Mucosa of stomach (tissue), 1 donor: Measurements from ENCODE around the gene DCHS1.

ENCODE experiments used
- H3K27me3 ChIP-seq: one replicate; pipeline ENCODE4 v1.7.0; 2013; ENCODE audit warnings: mild to moderate bottlenecking, low read length; ENCODE audit not compliant: control insufficient read depth, insufficient read depth
- H3K36me3 ChIP-seq: one replicate; pipeline ENCODE4 v1.7.0; 2013; ENCODE audit warnings: low read length; ENCODE audit not compliant: control insufficient read depth, insufficient read depth
- H3K4me1 ChIP-seq: one replicate; pipeline ENCODE4 v1.7.0; 2013; ENCODE audit warnings: mild to moderate bottlenecking, low read length; ENCODE audit not compliant: control insufficient read depth, insufficient read depth
- H3K4me3 ChIP-seq: one replicate; pipeline ENCODE4 v1.7.0; 2013; ENCODE audit warnings: low read length
- H3K9ac ChIP-seq: one replicate; pipeline ENCODE4 v1.7.0; 2013; ENCODE audit warnings: mild to moderate bottlenecking, low read length, moderate library complexity
- H3K9me3 ChIP-seq: one replicate; pipeline ENCODE4 v1.7.0; 2013; ENCODE audit warnings: mild to moderate bottlenecking, low read length, moderate library complexity; ENCODE audit not compliant: control insufficient read depth
- donor health status: Pancreatic carcinoma.

DCHS1 gene

DNA sequence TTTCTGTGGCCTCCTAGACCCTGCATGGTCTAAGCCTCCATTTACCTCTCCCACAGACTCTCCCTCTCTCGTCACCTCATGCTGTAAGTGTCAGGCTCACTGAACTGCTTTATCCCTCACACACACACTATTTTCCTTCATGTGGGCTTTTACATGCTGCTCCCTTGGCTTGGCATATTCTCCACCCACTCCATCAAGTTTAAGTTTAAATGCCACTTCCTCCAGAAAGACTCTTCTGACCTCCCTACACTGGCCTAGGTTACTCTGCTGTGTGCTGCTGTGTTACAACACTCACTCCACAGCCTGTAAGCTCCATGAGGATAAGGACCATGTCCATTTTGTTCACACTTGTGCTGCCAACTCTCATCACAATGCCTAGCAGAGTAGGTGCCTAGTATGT, 2.5 kb downstream of the DCHS1 start:
- H3K27me3 ChIP-seq: peaks cover 30% of the 10 kb centered on the region
- H3K9me3 ChIP-seq: no peaks in the 10 kb centered on the region
- no peak overlapping the region for H3K9ac ChIP-seq
- H3K4me3 ChIP-seq: no peak overlapping the region
- H3K4me1 ChIP-seq: peaks cover 4% of the 10 kb centered on the region
- no peaks in the 10 kb centered on the region for H3K36me3 ChIP-seq

DNA sequence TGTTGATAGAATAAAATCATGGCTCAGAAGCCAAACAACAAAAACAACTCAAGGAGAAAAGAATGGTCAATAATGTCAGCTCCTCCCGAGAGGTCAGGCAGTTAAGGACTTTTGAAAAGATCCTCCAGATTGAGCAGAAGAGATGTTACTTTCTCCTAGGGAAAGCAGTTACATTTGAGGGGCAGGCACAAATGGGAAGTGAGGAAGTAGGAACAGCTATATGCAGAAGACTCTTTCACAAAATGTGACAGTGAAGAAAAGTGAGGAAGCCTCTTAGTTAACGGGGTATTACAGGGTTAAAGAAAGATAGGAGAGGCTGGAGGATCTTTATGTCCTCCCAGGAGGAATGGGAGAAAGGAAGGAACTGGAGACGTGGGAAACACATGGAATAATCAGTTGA, 3.4 kb downstream of the DCHS1 start:
- Histone ChIP-seq H3K4me1 (peaks cover 7% of the 10 kb centered on the region), H3K9me3 (no peaks in the 10 kb centered on the region), H3K4me3 (no peak overlapping the region)

DNA sequence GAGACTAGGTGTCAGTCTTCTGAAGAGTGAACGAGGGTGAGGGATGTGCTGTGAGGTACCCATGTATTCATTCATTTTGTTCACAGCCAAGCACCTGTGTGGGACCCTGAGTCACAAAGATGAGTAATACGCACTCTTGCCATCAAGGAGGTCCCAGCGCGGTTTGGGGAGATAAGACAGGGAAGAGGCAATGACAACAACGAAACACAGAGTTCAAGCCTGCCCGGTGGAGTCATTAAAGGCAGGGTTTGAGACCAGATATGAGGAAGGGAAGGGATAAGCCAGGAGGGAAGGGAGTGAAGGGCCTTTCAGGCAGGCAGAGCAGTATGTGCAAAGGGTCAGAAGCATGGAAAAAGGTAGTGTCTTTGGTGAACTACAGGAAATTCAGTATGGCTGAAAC, 4.6 kb downstream of the DCHS1 start:
- peaks cover 19% of the 10 kb centered on the region for H3K27me3 ChIP-seq
- no peaks in the 10 kb centered on the region for H3K9me3 ChIP-seq
- H3K9ac ChIP-seq: no peak overlapping the region
- no peaks in the 10 kb centered on the region for H3K36me3 ChIP-seq
- H3K4me3 ChIP-seq: no peak overlapping the region
- peaks cover 14% of the 10 kb centered on the region for H3K4me1 ChIP-seq

More for the DNA sequence above, 3.4 kb downstream of the DCHS1 start:
- Histone ChIP-seq H3K36me3 (no peaks in the 10 kb centered on the region), H3K27me3 (peaks cover 30% of the 10 kb centered on the region), H3K9ac (no peak overlapping the region)

DNA sequence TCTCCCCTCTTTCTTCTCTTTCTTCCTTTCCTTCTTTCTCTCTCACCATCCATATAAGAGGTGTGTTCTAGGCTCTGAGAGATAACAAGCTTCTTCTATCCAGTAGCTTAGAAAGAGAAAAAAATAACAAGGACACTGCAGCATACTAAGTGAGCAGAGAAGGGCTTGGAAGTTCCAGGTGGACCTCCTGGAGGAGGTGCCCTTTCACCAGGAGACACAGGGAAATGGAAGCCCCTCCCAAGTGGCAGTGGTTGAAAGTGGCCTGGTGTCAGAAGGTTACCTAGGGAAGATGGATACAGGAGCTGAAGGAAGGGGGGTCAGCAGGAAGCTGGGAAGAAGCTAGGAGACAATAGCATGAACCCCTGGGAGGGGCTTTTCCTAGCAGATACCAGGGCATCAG, 5.5 kb downstream of the DCHS1 start:
- Histone ChIP-seq H3K4me3 (no peak overlapping the region), H3K9me3 (no peaks in the 10 kb centered on the region), H3K36me3 (no peaks in the 10 kb centered on the region), H3K4me1 (peaks cover 14% of the 10 kb centered on the region), H3K9ac (no peak overlapping the region), H3K27me3 (peaks cover 16% of the 10 kb centered on the region)

DNA sequence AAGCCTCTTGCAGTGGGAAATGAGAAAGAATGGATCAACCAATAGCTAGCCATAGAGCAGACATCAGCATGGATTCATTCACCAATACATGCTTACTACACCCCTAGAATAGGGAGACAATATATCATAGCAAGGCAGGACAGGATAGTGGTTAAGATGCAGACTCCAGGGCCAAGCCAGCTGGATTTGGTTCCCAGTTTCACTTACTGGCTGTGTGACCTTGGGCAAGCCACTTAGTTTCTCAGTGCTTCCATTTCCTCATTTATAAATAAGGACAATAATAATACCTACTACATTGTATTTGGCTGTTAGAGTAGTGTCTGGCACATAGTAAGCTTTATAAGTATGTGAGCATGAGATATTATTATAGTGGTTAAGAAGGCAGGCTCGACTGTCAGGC, 7.1 kb downstream of the DCHS1 start:
- peaks cover 11% of the 10 kb centered on the region for H3K4me1 ChIP-seq
- H3K9me3 ChIP-seq: no peaks in the 10 kb centered on the region
- H3K4me3 ChIP-seq: no peak overlapping the region
- no peaks in the 10 kb centered on the region for H3K36me3 ChIP-seq
- H3K9ac ChIP-seq: no peak overlapping the region
- H3K27me3 ChIP-seq: peaks cover 3% of the 10 kb centered on the region

DNA sequence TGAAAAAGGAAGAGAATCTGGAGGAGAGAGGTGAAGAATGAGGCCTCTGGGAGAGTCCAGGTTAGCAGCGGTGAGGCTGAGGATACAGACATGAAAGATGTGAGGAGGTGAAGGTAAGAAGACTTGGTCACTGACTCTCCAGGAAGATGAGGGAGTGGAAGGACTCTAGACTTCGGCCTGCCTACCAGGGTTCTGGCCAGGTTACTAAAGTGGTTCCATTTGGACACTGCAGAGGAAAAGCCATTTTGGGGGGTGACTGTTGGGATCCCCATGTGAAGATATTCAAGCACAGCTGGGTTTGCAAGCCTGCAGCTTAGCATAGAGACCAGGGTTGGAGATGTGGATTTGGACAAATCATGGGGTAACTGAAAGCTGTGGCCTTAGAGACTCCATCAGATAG, 7.8 kb downstream of the DCHS1 start:
- H3K4me1 ChIP-seq: peaks cover 11% of the 10 kb centered on the region
- no peak overlapping the region for H3K4me3 ChIP-seq
- no peaks in the 10 kb centered on the region for H3K36me3 ChIP-seq
- no peak overlapping the region for H3K9ac ChIP-seq
- H3K9me3 ChIP-seq: no peaks in the 10 kb centered on the region
- H3K27me3 ChIP-seq: peaks cover 3% of the 10 kb centered on the region

DNA sequence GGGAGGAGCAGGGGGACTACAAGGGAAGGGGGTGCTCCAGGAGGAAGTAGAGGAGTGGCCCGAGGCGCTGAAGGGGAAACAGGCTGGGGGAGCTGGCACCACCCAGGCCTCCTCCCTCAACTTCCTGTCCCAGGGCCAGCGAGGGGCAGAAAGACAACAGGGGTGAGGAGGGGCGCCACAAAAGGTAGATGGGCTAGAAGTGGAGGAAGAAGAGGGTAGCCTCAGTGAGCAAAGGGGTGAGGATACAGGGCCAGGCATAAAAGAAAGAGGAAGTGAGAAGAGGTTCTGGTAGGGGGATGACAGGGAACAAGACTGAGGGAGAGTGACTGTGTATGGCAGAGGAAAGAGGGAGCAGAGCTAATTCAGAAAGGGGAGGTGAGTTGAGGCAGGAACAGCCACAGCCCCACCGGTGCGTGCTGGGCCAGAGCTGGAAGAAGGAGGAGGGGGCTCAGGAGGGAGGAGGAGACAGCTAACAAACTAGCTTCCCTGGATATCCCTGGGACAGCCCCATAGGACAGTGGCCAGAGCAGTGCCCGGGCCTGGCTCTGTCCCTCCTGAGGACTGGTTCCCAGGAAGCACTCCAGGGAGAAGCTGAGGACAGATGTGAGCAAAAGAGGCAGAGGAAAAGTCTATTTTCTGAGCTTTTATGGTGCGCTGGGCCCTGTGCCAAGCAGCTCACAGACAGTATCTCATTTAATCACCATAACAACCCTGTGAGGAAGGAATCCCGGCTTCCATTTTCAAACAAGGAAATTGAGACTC, 8.5 kb downstream of the DCHS1 start:
- Histone ChIP-seq H3K36me3 (no peaks in the 10 kb centered on the region), H3K4me1 (peaks cover 11% of the 10 kb centered on the region), H3K9ac (peak overlapping the region; percentile 16), H3K4me3 (no peak overlapping the region), H3K9me3 (no peaks in the 10 kb centered on the region), H3K27me3 (peaks cover 3% of the 10 kb centered on the region)

DNA sequence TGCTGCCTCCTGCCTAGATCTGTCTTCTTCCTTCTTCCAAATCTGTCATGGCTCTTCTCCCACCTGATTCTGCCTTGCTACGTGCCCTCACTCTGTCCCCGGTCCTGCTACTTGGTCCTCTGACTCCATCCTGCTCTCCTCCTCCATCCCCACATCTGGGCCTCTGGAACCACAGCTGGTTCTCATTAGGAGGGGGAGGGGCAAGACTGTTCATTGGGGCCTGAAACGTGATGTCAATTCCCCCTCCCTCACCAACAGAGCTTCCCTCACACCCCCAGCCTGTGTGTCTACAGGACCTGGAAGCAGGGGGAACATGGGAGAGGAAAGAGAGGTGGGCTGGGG, 9.1 kb downstream of the DCHS1 start:
- H3K9ac ChIP-seq: peak overlapping the region; percentile 16

DNA sequence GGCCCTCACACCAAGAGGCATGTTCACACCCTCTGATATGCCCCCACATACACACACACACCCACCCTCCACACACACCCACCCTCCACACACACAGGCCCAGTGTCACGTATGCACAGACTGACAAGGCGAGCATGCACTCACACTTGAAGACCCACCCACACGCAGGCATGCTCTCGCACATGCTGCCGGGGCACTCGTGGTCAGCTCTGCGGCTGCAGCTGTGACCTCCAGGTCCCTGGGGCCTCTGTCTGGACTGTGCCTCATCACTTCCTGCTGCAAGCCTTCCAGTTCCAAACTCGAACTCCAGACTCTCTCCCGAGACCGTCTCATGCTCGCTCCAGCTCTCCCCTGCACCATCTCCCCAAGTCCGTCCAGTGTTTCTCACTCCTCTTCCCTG, 9.5 kb downstream of the DCHS1 start:
- no peak overlapping the region for H3K9ac ChIP-seq
- H3K27me3 ChIP-seq: no peaks in the 10 kb centered on the region
- H3K4me1 ChIP-seq: peaks cover 11% of the 10 kb centered on the region
- no peaks in the 10 kb centered on the region for H3K9me3 ChIP-seq
- no peak overlapping the region for H3K4me3 ChIP-seq
- no peaks in the 10 kb centered on the region for H3K36me3 ChIP-seq

More for the DNA sequence above, 9.1 kb downstream of the DCHS1 start:
- no peaks in the 10 kb centered on the region for H3K9me3 ChIP-seq
- H3K4me3 ChIP-seq: no peak overlapping the region
- no peaks in the 10 kb centered on the region for H3K36me3 ChIP-seq
- H3K4me1 ChIP-seq: peaks cover 11% of the 10 kb centered on the region
- H3K27me3 ChIP-seq: peaks cover 2% of the 10 kb centered on the region

DNA sequence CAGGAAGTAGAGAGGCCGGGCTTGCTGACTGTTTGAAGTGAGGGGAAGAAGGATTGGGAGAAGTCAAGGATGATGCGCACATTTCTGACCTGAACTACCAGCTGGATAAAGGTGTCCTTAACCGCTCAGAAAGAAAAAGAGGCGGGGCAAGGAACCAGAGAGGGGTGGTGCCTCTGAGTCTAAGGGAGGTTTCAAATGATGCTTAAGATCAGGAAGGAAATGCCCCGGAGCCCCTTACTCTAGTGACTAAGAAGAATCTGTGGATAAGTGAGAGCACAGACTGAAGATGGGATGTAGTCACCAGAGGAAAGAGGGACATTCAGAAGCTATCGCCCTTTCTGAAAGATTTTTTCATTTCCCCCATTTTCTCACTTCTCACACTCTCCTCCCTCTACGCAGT, 12.7 kb downstream of the DCHS1 start:
- no peak overlapping the region for H3K9ac ChIP-seq
- H3K9me3 ChIP-seq: no peaks in the 10 kb centered on the region
- H3K36me3 ChIP-seq: no peaks in the 10 kb centered on the region
- no peak overlapping the region for H3K4me3 ChIP-seq
- H3K27me3 ChIP-seq: no peaks in the 10 kb centered on the region
- peaks cover 19% of the 10 kb centered on the region for H3K4me1 ChIP-seq

DNA sequence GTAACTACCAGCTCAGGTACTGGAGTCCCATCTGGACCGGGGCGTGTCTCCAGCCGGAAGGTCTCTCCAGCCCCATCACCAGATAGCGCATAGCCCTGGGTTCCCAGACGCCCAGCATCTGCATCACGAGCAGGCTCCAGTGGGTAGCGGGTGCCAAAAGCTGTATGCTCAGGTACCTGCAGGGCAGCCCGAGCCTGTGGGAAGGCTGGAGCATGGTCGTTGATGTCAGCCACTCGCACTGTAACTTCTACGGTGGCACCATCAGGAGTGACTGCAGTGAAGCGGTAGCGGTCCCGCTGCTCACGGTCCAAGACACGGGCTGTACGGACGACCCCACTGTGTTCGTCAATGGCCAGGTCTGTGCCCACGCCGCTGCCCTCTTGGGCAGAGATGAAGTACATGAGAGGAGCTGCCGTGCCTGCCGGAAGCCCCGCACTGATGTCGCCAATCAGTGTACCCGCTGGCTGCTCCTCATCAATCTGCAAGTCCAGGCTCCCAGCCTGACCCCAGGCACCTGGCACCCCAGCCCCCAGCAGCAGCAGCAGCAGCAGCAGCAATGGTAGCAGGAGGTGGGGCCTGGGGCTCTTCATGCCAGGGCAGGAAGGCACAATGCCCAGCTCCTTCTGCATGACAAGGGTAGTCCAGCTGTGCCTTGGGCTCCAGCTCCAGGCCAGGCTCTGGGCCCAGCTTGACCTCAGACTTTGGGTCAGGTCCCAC, 14.5 kb downstream of the DCHS1 start:
- no peaks in the 10 kb centered on the region for H3K27me3 ChIP-seq
- no peaks in the 10 kb centered on the region for H3K9me3 ChIP-seq
- H3K4me1 ChIP-seq: peaks cover 11% of the 10 kb centered on the region
- no peaks in the 10 kb centered on the region for H3K36me3 ChIP-seq
- no peak overlapping the region for H3K9ac ChIP-seq
- H3K4me3 ChIP-seq: no peak overlapping the region

DNA sequence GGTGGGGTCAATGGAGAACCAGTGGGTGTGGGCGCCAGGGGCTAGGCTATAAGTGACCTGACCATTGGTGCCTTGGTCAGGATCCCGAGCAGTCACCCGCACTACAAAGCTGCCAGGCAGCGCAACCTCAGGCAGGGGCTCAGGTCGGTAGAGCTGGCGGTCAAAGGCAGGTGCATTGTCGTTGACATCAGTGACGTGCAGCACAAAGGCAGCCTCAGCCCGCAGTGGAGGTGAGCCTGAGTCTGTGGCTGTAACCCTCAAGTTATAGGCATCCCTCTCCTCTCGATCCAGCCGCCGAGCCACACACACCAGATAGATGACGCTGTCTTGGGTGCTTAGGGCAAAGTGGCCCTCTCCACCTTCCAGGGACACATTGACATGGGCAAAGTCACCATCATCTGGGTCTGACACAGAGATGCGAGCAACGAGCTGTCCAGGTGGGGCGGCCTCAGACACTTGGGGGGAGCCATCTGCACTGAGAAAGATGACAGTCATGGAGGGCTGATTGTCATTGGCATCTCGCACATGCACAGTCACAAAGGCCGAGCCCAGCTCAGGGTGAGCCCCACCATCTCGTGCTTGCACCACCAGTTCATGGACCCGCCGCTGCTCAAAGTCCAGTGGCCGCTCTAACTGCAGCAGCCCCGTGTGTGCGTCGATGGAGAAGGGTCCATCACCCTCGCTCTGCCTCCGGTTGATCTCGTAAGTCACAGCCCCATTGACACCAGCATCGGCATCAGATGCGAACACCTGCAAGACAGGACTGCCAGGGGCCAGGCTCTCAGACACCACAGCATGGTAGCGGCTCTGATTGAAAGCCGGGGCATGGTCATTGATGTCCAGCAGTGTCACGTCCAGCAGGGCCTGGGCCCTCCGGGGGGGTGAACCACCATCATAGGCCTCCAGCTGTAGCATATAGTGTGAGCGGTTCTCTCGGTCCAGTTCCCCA, 15.3 kb downstream of the DCHS1 start:
- Histone ChIP-seq H3K4me1 (peaks cover 19% of the 10 kb centered on the region), H3K4me3 (no peak overlapping the region), H3K9me3 (no peaks in the 10 kb centered on the region), H3K9ac (no peak overlapping the region), H3K27me3 (no peaks in the 10 kb centered on the region), H3K36me3 (no peaks in the 10 kb centered on the region)
